GM12873 (cell line): ENCODE data around the gene SOHLH1.

Experiments
- CTCF ChIP-seq: IDR thresholded peaks from 2 replicates; pipeline ENCODE4 v1.5.1; 2012; ENCODE audit warnings: low read depth, mild to moderate bottlenecking, moderate library complexity, low read length, control low read depth; ENCODE audit not compliant: insufficient read depth; ENCODE audit errors: missing control alignments

Gene SOHLH1

DNA sequence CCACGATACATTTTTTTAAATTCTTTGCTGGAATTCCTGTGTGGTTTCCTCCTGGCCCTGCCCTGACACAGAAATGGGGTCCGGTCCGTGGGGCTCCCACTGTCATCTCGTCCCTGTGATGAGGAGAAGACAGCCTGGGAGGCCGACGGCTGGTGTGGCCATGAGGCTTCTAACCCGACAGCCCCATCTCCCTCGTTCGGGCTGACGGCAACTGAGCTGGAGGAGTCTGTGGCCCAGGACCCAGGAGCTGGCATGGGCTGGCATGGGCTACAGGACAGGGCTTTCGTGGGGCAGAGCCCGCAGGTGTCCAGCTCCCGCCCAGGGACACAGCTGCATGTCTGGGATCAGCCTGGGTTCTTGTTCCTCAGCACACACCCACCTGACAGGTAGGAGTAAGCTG is 22.4 kb downstream of the SOHLH1 start:
- no peak for TF ChIP-seq CTCF

GRCh38 chr9:135674977-135675376 is 24.3 kb downstream of the SOHLH1 start:
- no peak for TF ChIP-seq CTCF

GRCh38 chr9:135673941-135674340 is 25.3 kb downstream of the SOHLH1 start:
- no peak for TF ChIP-seq CTCF

DNA sequence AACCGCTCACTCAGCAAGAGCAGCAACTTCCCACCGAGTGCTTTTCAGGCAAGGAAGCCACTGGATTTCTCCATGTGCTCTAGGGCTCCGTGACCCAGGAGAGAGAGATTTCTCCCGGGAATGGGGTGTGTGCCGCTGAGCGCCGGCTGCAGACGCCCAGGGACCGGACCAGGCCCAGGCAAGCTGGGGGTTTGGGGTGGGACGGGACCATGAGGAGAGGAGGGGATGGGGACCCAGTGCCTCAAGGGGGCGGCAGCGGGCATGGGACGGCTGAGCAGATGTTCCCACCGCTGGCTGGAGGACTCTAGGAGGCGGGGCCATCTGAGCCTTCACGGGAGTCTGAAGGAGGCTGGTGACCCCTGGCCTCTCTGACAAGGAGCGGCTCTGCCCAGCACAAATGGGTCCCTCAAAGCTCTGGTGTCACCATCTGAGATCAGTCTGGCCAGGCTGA is 27.7 kb downstream of the SOHLH1 start:
- TF ChIP-seq CTCF, result peak; percentile 15

DNA sequence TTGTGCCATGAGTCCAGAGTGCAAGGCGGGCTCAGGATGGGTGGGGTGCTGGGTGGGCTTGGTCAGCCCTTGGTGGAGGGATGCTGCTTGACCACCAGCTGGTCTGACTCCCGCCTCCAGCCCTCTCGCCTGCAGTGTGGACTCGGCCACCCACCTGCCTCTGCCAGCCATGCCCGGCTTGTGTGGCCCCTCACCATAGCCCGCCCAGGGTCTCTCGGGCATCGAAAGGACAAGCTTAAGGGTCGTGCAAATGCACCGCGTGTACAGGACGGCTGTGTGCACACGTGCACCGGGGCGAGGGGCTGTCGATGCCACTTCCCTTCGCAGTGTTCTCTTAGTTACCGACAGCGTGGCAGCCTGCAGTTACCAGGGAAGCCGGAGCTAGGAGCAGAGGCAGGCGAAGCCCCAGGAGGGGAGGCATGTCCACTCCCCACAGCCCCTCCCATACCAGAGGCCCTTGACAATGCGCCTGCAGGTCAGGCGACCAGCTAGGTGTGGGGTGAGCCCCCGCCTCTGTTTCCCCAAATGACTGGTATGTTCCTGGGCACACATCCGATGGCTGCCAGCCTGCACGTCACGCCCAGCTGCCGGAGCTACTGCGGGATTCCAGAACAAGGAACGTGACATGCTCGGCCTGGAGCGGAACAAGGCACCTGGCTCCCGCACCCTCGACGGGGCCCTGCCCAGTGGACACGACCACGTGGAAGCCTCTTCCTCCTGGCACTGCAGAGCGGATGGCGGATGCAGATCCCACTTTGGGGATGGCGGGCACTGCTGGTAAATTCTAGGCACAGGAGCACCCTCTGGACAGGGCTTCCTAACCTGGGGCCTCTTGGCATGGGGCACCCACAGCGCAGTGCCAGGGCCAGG is 28.3 kb downstream of the SOHLH1 start:
- no peak for TF ChIP-seq CTCF

DNA sequence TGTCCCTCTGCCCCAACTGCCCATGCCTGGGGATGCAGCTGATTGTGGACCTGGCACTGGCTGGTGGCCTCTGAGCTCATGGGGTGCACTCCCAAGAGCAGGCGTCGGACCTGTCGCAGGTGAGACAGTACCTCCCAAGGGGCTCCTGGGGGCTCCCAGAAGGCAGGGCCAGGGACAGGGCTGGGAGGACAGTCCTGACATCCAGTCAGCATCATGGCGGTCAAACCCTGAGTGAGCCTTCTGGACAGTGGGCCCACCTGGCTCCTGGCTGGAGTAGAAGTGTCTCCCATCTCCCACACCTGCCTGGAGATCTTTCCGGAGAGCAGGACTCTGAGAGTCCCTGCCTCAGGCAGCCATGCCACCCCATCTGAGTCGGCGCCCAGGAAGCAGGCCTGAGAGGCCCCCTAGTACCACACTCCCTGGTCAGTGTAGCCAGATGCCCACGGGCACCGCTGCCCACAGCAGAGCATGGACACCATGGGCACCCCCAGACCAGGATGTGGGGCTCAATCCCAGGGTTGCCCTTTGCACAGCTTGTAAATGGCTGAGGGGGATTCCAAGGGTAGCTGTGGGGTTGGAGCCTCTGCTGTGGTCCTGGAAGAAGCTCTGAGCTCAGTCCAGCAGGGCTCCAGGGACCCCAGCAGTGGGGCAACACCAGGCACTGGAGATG is 29.5 kb downstream of the SOHLH1 start:
- no peak for TF ChIP-seq CTCF

- no peak for TF ChIP-seq CTCF
Measured at GRCh38 chr9:135667463-135668001, 31.7 kb downstream of the SOHLH1 start.
